ENCODE results near the gene PSEN1.

PSEN1 gene

GRCh38 chr14:73136387-73137225 lies at the start of gene PSEN1:
Gene PSEN1, plus strand, starts transcription at chr14:73136507. Its CDS starts 11,513 bp downstream, at chr14:73148020.
- DNase-seq, result peak; percentile 99

- DNase-seq, result no peak
These were observed 45.3 kb upstream of the PSEN1 start for GRCh38 chr14:73091044-73091443.

DNA sequence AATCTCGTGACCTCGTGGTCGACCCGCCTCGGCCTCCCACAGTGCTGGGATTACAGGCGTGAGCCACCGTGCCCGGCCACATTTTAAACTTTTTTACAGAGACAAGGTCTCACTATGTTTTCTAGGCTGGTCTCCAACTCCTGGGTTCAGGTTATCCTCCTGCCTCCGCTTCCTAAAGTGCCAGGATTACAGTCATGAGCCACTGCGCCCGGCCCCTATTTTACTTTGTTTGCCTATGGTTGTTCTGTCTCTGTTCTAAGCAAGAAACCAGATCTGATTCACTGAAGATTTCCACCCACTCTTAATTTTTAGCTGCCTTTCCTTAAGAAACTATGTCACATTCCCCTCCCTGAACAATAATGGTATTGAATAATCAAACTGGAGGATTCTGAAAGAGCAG lies 38.9 kb upstream of the PSEN1 start:
- no peak for DNase-seq

GRCh38 chr14:73100334-73100733 lies 36.0 kb upstream of the PSEN1 start:
- no peak for DNase-seq

DNA sequence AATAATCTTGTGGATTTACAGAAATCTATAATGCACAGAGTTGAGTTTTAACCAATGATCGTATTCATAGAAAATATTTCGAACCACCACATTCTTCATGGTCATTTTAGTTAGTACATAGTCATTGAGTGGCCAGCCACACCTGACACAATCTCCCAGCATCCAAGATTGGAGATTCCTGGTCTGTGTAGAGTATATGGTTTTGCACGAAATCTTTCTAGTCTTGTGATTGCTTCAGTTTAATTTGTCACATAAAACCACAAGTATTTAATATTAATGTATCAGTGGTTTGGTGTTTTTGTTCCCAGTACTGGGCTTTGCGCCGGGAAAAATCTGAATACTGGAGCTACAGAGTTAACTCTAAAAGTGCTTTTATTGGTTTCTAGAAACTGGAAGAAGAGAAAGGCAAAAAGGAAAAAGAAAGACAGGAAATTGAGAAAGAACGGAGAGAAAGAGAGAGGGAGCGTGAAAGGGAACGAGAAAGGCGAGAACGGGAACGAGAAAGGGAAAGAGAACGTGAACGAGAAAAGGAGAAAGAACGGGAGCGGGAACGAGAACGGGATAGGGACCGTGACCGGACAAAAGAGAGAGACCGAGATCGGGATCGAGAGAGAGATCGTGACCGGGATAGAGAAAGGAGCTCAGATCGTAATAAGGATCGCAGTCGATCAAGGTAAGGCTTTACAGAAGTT lies 33.4 kb upstream of the PSEN1 start:
- DNase-seq, result no peak

DNA sequence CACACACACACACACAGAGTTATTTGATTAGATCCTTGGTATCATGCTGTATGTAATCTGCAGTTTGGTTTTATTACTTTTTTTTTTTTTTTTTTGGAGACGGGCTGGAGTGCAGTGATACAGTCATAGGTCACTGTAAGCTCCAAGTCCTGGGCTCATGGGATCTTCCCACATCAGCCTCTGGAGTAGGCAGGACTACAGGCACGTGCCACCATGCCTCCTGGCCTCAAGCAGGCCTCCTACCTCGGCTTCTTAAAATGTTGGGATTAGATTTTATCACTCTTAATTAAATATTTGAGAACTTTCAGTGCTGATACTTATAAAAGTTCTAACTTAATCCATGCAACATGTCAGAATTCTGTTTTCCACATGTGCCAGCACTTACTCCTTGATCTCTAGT lies 31.3 kb upstream of the PSEN1 start:
- DNase-seq, result no peak

- no peak for DNase-seq
These were observed 30.6 kb upstream of the PSEN1 start for GRCh38 chr14:73105727-73106126.

DNA sequence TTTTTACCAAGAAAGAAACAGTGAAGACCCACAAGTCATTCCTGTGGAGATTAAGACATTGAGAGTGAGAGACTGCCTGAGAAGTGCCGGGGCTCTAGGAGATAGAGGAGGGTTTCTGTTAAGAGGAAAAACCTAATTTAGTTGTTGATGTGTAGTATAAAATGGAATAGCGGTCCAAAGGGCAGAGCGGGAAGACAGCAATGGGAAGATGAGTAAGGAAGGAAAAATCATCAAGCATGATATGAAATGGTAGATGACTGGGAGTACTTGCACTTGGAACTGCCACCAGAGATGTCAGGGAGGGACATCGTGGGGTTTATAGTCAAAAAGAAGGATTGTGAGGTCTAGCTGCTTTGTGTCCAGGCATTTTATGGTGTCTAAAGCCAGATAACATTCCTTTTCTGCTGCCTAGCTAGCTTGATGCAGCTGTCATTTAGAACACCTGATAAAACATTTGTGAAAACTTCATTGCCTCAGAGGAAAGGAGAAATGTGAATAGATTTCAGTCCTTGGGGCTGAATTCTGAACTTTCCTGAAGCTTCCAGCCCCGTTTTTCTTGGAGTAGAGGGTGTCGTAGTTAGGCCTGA lies 20.1 kb upstream of the PSEN1 start:
- no peak for DNase-seq

GRCh38 chr14:73124180-73124894 lies 12.0 kb upstream of the PSEN1 start:
- DNase-seq, result no peak

DNA sequence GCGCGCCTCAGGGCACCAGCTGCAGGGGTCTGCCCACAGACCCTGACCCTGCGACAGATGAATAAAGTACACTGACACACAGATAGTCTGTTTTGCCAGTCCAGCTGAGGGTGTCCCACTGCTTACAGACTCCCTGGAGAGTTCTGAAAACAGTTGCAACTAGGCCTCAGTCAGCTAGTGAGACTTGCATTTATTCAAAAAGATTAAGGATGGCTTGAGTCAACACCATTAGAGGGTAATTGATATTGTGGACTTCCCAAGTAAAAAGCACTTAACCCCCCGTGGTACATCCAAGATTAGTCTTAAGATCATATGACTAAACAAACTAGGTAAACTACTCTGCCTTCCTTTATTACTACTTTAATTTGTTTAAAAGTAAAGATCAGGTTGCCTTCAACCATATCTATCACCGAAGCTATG lies 11.1 kb upstream of the PSEN1 start:
- no peak for DNase-seq

- DNase-seq, result no peak
These were observed 10.6 kb upstream of the PSEN1 start for GRCh38 chr14:73125746-73126145.

DNA sequence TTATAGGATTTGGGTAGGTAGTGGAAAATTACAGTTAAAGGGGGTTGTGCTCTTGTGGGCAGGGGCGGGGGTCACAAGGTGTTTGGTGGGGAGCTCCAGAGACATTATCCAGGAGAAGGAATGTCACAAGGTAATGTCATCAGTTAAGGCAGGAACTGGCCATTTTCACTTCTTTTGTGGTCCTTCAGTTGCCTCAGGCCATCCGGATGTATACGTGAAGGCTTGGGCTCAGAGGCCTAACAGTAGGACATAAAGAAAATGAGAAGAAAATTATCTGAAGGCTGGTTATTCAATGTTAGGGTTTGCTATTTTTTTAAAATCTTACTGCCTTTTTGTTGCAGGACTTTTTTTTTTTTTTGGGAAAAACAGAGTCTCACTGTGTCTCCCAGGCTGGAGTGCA lies 2.5 kb upstream of the PSEN1 start:
- no peak for DNase-seq

GRCh38 chr14:73136085-73136386 lies 271 bp upstream of the PSEN1 start:
- DNase-seq, result no peak

- no peak for DNase-seq
These were observed 4.6 kb downstream of the PSEN1 start for GRCh38 chr14:73140811-73141323.

DNA sequence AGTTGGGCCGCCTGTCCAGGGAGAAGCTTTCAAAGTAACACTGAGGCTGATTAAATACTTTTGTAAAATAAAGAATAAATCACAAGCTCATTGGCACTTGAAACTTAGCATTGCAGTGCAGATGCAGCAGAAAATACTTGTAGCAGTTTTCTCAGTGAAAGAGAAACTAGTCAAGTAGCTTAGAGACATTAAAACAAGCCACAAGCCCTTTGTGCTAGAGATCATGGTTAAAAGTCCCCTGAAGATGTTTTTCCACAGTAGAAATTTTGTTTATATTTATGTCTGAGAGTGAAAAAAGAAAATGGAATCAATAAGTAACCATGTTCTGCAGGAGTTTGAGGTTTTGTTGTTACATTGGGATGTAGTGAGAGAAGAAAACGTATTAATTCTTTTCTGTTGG lies 5.9 kb downstream of the PSEN1 start:
- DNase-seq, result no peak

DNA sequence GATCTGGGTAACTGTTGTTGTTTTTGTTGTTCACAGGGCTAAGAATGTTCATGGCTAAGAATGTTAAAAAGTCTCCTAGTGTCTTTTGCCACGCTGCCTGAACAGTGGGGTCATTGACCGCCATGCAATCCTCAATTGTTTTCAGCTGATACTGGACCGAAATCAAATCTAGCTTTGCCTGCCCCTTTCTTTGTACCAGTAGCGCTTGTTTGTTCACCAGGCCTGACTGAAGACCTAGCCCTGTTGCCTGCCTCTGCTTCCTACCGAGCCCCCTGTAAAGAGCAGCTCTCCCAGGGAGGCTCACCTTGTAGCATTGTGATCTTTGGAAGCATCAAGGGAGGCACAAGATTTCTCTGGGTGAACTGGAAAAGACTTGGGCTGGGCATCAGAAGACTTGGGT lies 6.7 kb downstream of the PSEN1 start:
- DNase-seq, result no peak

GRCh38 chr14:73143617-73144016 lies 7.3 kb downstream of the PSEN1 start:
- DNase-seq, result no peak

DNA sequence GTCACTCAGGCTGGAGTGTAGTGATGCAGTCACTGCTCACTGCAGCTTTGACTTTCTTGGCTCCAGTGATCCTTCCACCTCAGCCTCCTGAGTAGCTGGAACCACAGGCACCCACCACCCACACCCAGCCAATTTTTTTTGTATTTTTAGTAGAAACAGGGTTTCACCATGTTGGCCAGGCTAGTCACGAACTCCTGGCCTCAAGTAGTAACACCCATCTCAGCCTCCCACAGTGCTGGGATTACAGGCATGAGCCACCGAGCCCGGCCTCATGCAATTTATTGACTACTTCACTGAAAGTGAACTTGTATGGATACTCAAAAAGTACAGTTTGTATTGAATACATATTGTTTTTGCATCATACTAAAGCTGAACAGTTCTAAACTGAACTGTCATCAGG lies 9.1 kb downstream of the PSEN1 start:
- no peak for DNase-seq

DNA sequence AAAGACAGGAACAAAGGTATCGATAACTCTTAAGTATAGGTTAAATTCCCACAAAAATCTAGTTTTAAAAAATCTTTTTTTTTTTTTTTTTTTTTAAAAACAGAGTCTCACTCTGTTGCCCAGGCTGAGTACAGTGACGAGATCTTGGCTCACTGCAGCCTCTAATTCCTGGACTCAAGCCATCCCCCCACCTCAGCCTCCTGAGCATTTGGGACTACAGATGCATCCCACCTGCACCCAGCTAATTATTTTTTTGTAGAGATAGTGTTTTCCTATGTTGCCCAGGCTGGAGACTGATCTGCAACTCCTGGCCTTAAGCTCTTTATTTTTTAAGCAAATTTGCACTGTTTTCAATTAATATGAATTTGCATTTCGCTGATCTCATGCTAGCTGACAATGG lies 9.8 kb downstream of the PSEN1 start:
- no peak for DNase-seq

GRCh38 chr14:73149753-73150152 lies 13.4 kb downstream of the PSEN1 start:
- no peak for DNase-seq

- no peak for DNase-seq
These were observed 17.0 kb downstream of the PSEN1 start for GRCh38 chr14:73153272-73153671.

DNA sequence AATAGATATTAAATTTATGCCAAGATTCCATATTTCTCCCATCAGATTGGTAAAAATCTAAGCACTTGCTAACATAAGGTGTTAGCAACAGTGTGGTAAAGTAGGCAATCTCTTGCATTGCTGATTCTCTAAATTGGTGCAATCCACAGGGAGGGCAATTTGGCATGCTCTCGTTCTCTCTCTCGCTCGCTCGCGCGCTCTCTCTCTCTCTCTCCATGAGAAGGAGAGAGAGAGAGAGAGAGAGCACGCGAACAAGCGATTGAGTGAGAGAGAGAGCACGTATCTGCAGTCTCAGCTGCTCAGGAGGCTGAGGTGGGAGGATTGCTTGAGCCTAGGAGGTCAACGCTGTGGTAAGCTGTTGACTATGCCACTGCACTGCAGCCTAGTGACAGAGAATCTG lies 25.9 kb downstream of the PSEN1 start:
- DNase-seq, result no peak

DNA sequence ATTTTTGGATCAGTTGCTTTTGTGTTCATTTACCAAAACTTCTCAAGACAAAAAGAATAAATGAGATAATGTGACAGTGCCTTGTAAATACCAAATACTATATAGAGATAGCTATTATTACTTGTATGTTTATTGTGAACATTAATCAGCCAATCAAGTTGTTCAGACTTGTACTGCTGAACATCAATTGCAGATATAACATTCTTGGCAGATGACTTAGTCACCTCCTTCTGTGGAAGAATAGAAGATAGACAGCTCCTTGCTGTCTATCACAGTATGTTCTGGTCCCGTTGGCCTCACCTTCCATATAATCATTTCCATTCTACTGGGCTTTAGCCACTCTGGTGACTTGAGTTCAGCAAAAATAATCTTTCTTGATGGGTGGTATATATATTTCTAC lies 30.1 kb downstream of the PSEN1 start:
- no peak for DNase-seq

All from stimulated activated CD4-positive, alpha-beta T cell treated with anti-CD3 and anti-CD28 coated beads, Interleukin-2, amount 100 ng/mL, for 24 hours (primary cell).